Neural progenitor cell (in vitro differentiated cells): Measurements from ENCODE around the gene MAP2K5.

ENCODE experiments used
- EZH2 ChIP-seq: fragments of 200-600 bp; sonication (generic); IDR thresholded peaks from 2 replicates; pipeline ENCODE4 v1.6.1; 2017; ENCODE audit warnings: antibody characterized with exemption, mild to moderate bottlenecking, moderate library complexity
- TF ChIP-seq, protein P1 (sequence below): fragments of 200-600 bp; sonication (generic); IDR thresholded peaks from 2 replicates; pipeline ENCODE4 v1.5.1; 2017; ENCODE audit warnings: antibody characterized with exemption, mild to moderate bottlenecking

DNA sequence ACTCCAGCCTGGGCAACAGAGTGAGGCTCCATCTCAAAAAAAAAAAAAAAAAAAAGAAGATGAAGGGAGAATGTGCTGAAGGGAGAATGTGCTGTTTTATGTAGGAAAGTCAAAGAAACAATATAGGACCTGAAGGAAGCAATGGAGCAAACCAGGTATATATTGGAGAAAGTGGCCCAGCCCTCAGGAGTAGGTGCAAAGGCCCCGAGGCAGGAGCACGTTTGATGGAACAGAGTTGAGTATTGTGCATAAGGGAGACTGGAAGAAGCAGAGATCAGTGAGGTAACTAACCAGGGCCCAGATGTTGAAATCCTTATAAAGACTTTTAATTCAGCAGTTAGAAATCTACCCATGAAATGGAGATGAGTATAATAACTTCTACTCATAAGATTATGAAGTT is 79.6 kb downstream of the MAP2K5 start:
- TF ChIP-seq, protein P1, sequence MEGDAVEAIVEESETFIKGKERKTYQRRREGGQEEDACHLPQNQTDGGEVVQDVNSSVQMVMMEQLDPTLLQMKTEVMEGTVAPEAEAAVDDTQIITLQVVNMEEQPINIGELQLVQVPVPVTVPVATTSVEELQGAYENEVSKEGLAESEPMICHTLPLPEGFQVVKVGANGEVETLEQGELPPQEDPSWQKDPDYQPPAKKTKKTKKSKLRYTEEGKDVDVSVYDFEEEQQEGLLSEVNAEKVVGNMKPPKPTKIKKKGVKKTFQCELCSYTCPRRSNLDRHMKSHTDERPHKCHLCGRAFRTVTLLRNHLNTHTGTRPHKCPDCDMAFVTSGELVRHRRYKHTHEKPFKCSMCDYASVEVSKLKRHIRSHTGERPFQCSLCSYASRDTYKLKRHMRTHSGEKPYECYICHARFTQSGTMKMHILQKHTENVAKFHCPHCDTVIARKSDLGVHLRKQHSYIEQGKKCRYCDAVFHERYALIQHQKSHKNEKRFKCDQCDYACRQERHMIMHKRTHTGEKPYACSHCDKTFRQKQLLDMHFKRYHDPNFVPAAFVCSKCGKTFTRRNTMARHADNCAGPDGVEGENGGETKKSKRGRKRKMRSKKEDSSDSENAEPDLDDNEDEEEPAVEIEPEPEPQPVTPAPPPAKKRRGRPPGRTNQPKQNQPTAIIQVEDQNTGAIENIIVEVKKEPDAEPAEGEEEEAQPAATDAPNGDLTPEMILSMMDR, result no peak
- no peak for TF ChIP-seq EZH2
